Common myeloid progenitor, CD34-positive (primary cell): ENCODE measurements around the gene ADAM12.
"Not testable (repeated sequence)": the region's sequence is repeated elsewhere in the genome, so short reads cannot be mapped to it uniquely, and the experiment has no call there.

Experiments
- CTCF ChIA-PET: fragments of 350-600 bp; sonication (Branson Sonifier 250); formaldehyde crosslinking; loops from one replicate; lab custom pipeline; 2021; ENCODE audit warnings: antibody characterized with exemption; lab: Charles Lee
- POLR2A ChIA-PET: fragments of 350-600 bp; sonication (Branson Sonifier 250); formaldehyde crosslinking; loops from one replicate; lab custom pipeline; 2021; ENCODE audit warnings: antibody characterized with exemption; lab: Charles Lee
- DNase-seq, 3 donors: peaks; one replicate each; pipeline versions ENCODE4 v3.0.0 to v3.0.0-alpha.2; 2013
- H3K27ac ChIP-seq, 2 experiments: 1 replicate in 1 of 2; 2 replicates in 1 of 2; pipeline ENCODE4 v1.7.0; 2013; ENCODE audit warnings: inconsistent platforms in 2 of 2, low read length in 2 of 2, mild to moderate bottlenecking in 2 of 2, low read depth in 1 of 2, moderate library complexity in 1 of 2; ENCODE audit not compliant: severe bottlenecking in 2 of 2, insufficient read depth in 1 of 2, poor library complexity in 1 of 2
- H3K27me3 ChIP-seq, 5 experiments: replicated peaks in 2 of 5; 1 replicate in 3 of 5; 2 replicates in 2 of 5; pipeline versions ENCODE4 v1.6.1 to v1.7.0; 2013; ENCODE audit warnings: low read length in 4 of 5, mild to moderate bottlenecking in 2 of 5, moderate library complexity in 2 of 5, inconsistent platforms in 1 of 5; ENCODE audit not compliant: insufficient read depth in 5 of 5, control insufficient read depth in 4 of 5
- H3K36me3 ChIP-seq, 4 experiments: 1 replicate in 2 of 4; 2 replicates in 2 of 4; pipeline versions ENCODE4 v1.6.1 to v1.7.0; 2013; ENCODE audit warnings: low read length in 3 of 4, control low read depth in 1 of 4, mild to moderate bottlenecking in 1 of 4; ENCODE audit not compliant: control insufficient read depth in 4 of 4, insufficient read depth in 4 of 4
- H3K4me1 ChIP-seq, 4 experiments: 1 replicate in 3 of 4; 2 replicates in 1 of 4; pipeline versions ENCODE4 v1.6.1 to v1.7.1; 2013; ENCODE audit warnings: low read length in 3 of 4, mild to moderate bottlenecking in 3 of 4, control low read depth in 1 of 4, inconsistent platforms in 1 of 4, moderate library complexity in 1 of 4; ENCODE audit not compliant: control insufficient read depth in 4 of 4, insufficient read depth in 4 of 4; ENCODE audit errors: control extremely low read depth in 1 of 4
- H3K4me3 ChIP-seq, 7 experiments: 1 replicate in 4 of 7; 2 replicates in 3 of 7; pipeline versions ENCODE4 v1.5.1 to v1.7.0; 2013; ENCODE audit warnings: mild to moderate bottlenecking in 7 of 7, low read length in 6 of 7, moderate library complexity in 6 of 7, inconsistent platforms in 2 of 7, low read depth in 2 of 7, control low read depth in 1 of 7; ENCODE audit not compliant: insufficient read depth in 4 of 7, control insufficient read depth in 1 of 7; ENCODE audit errors: extremely low read depth in 1 of 7
- H3K9me3 ChIP-seq, 5 experiments: 1 replicate in 4 of 5; 2 replicates in 1 of 5; pipeline versions ENCODE4 v1.6.1 to v1.7.1; 2013; ENCODE audit warnings: low read length in 4 of 5, mild to moderate bottlenecking in 2 of 5, inconsistent platforms in 1 of 5, low read depth in 1 of 5, moderate library complexity in 1 of 5; ENCODE audit not compliant: control insufficient read depth in 4 of 5, insufficient read depth in 2 of 5; ENCODE audit errors: control extremely low read depth in 1 of 5
- WGBS: methylation state at CpG from one replicate; pipeline ENCODE4 v1.1.5; 2013; ENCODE audit not compliant: insufficient coverage; 5-methylcytosine and 5-hydroxymethylcytosine counted together

The ADAM12 gene

GRCh38 chr10:126387041-126387921, 996 bp downstream of the ADAM12 start:
- Histone ChIP-seq H3K27ac (no peak overlapping the region), H3K9me3 (peaks cover 0 to 10% (median 0%) of the 10 kb centered on the region in 5 experiments), H3K4me1 (peaks cover 0 to 19% (median 13%) of the 10 kb centered on the region in 4 experiments), H3K4me3 (peak overlapping the region in 3 of 7 experiments; percentile 62 to 68 (median 66)), H3K36me3 (no peaks in the 10 kb centered on the region), H3K27me3 (peaks cover 2 to 83% (median 40%) of the 10 kb centered on the region in 5 experiments)
- POLR2A ChIA-PET, result no interaction called here
- DNase-seq, result peak; percentile 48 to 74 (median 65)
- CTCF ChIA-PET, result interaction anchor here (1.0 to 1.3 kb wide), 3 partner anchors 404 to 451 kb away, joined by 3 to 4 read pairs (median 3); no protein-coding TSS in a partner anchor
- 2% methylated on average over 45 of the region's 50 CpGs for WGBS

- Histone ChIP-seq H3K4me3 (no peak overlapping the region), H3K36me3 (no peaks in the 10 kb centered on the region), H3K27me3 (peaks cover 2 to 58% (median 34%) of the 10 kb centered on the region in 5 experiments), H3K9me3 (peaks cover 0 to 10% (median 0%) of the 10 kb centered on the region in 5 experiments), H3K27ac (no peak overlapping the region), H3K4me1 (peaks cover 0 to 19% (median 13%) of the 10 kb centered on the region in 4 experiments)
- ChIA-PET CTCF (interaction anchor here (1.4 to 1.8 kb wide), 2 partner anchors 402 to 406 kb away, joined by 5 to 6 read pairs; no protein-coding TSS in a partner anchor), POLR2A (no interaction called here)
- DNase-seq, result no peak
- WGBS, result 100% methylated on average over 3 of the region's 5 CpGs
These were observed 3.9 kb downstream of the ADAM12 start for GRCh38 chr10:126384269-126384873.

- no peak for DNase-seq
- H3K9me3 ChIP-seq, result peaks cover 0 to 10% (median 0%) of the 10 kb centered on the region in 5 experiments
- ChIA-PET CTCF (no interaction called here), POLR2A (no interaction called here)
- no peaks in the 10 kb centered on the region for H3K36me3 ChIP-seq
- 85% methylated on average over 2 of the region's 7 CpGs for WGBS
- H3K27me3 ChIP-seq, result peaks cover 0 to 19% (median 8%) of the 10 kb centered on the region in 5 experiments
- H3K4me1 ChIP-seq, result no peaks in the 10 kb centered on the region
- no peak overlapping the region for H3K27ac ChIP-seq
- no peak overlapping the region for H3K4me3 ChIP-seq
These were observed 7.8 kb downstream of the ADAM12 start for GRCh38 chr10:126380352-126381076.

GRCh38 chr10:126379166-126379565, 9.1 kb downstream of the ADAM12 start:
- H3K9me3 ChIP-seq, result peaks cover 0 to 12% (median 0%) of the 10 kb centered on the region in 5 experiments
- DNase-seq, H3K4me3 ChIP-seq, H3K27me3 ChIP-seq, H3K27ac ChIP-seq, CTCF ChIA-PET, H3K36me3 ChIP-seq, H3K4me1 ChIP-seq, POLR2A ChIA-PET: not testable (repeated sequence)
- WGBS, result no CpG with 5 or more reads among the region's 3 CpGs

GRCh38 chr10:126376956-126377355, 11.3 kb downstream of the ADAM12 start:
- Histone ChIP-seq H3K27me3 (peaks cover 0 to 5% (median 0%) of the 10 kb centered on the region in 5 experiments), H3K27ac (no peak overlapping the region), H3K9me3 (peaks cover 0 to 5% (median 0%) of the 10 kb centered on the region in 5 experiments), H3K4me3 (no peak overlapping the region), H3K4me1 (no peaks in the 10 kb centered on the region), H3K36me3 (no peaks in the 10 kb centered on the region)
- DNase-seq, result no peak
- 100% methylated on average over 2 of the region's 2 CpGs for WGBS
- POLR2A ChIA-PET, result no interaction called here
- CTCF ChIA-PET, result no interaction called here

GRCh38 chr10:126375926-126376554, 12.2 kb downstream of the ADAM12 start:
- peaks cover 0 to 5% (median 0%) of the 10 kb centered on the region in 5 experiments for H3K9me3 ChIP-seq
- no CpG with 5 or more reads among the region's 1 CpG for WGBS
- H3K4me1 ChIP-seq, result no peaks in the 10 kb centered on the region
- peaks cover 0 to 5% (median 0%) of the 10 kb centered on the region in 5 experiments for H3K27me3 ChIP-seq
- ChIA-PET CTCF (no interaction called here), POLR2A (no interaction called here)
- no peak overlapping the region for H3K27ac ChIP-seq
- DNase-seq, result no peak
- no peaks in the 10 kb centered on the region for H3K36me3 ChIP-seq
- no peak overlapping the region for H3K4me3 ChIP-seq
